MM.1S (cell line): Measurements from ENCODE around the gene MMAB.

ENCODE experiments used
- DNase-seq: peaks from one replicate; pipeline ENCODE4 v3.0.0-alpha.2; 2015
- H2AFZ ChIP-seq: fragments of 300-600 bp; sonication (generic); 2 replicates; pipeline ENCODE4 v1.6.0; 2016; ENCODE audit warnings: antibody characterized with exemption, low read length
- H3F3A ChIP-seq: fragments of 300-600 bp; sonication (generic); 2 replicates; pipeline ENCODE4 v1.6.1; 2016; ENCODE audit warnings: mild to moderate bottlenecking, antibody characterized with exemption, low read length, moderate library complexity, mixed read lengths; ENCODE audit not compliant: insufficient read depth
- H3K27ac ChIP-seq: fragments of 300-600 bp; sonication (generic); 2 replicates; pipeline ENCODE4 v1.5.1; 2016; ENCODE audit warnings: mild to moderate bottlenecking, low read length
- H3K27me3 ChIP-seq: fragments of 300-600 bp; sonication (generic); replicated peaks from 2 replicates; pipeline ENCODE4 v1.6.0; 2016; ENCODE audit warnings: low read length; ENCODE audit not compliant: insufficient read depth
- H3K36me3 ChIP-seq: fragments of 300-600 bp; sonication (generic); replicated peaks from 2 replicates; pipeline ENCODE4 v1.6.1; 2016; ENCODE audit warnings: mild to moderate bottlenecking, low read length, mixed read lengths; ENCODE audit not compliant: insufficient read depth
- H3K4me1 ChIP-seq: fragments of 300-600 bp; sonication (generic); 2 replicates; pipeline ENCODE4 v1.6.1; 2016; ENCODE audit warnings: low read length, mixed read lengths
- H3K4me2 ChIP-seq: fragments of 300-600 bp; sonication (generic); 2 replicates; pipeline ENCODE4 v1.6.0; 2016; ENCODE audit warnings: low read depth, low read length
- H3K4me3 ChIP-seq: fragments of 300-600 bp; sonication (generic); 2 replicates; pipeline ENCODE4 v1.5.1; 2016; ENCODE audit warnings: low read length, mixed read lengths
- H3K79me2 ChIP-seq: fragments of 300-600 bp; sonication (generic); 2 replicates; pipeline ENCODE4 v1.6.1; 2016; ENCODE audit warnings: mixed run types, low read length, mixed read lengths
- H3K9ac ChIP-seq: fragments of 300-600 bp; sonication (generic); 2 replicates; pipeline ENCODE4 v1.6.1; 2016; ENCODE audit warnings: low read length, mixed read lengths
- H3K9me2 ChIP-seq: fragments of 300-600 bp; sonication (generic); replicated peaks from 2 replicates; pipeline ENCODE4 v1.6.1; 2016; ENCODE audit warnings: mild to moderate bottlenecking, low read length, mixed read lengths; ENCODE audit not compliant: insufficient read depth
- H3K9me3 ChIP-seq: fragments of 300-600 bp; sonication (generic); replicated peaks from 2 replicates; pipeline ENCODE4 v1.6.1; 2016; ENCODE audit warnings: mild to moderate bottlenecking, low read length, mixed read lengths; ENCODE audit not compliant: insufficient read depth
- H4K20me1 ChIP-seq: fragments of 300-600 bp; sonication (generic); 2 replicates; pipeline ENCODE4 v1.6.1; 2016; ENCODE audit warnings: mild to moderate bottlenecking, low read length, moderate library complexity, mixed read lengths; ENCODE audit not compliant: insufficient read depth
- CTCF ChIP-seq: fragments of 300-600 bp; sonication (generic); IDR thresholded peaks from 2 replicates; pipeline ENCODE4 v1.5.1; 2016; ENCODE audit warnings: antibody characterized with exemption, low read length, mixed read lengths
- EZH2 ChIP-seq: fragments of 300-600 bp; sonication (generic); optimal IDR thresholded peaks from 2 replicates; pipeline ENCODE3; 2017; ENCODE audit warnings: low read depth, mild to moderate bottlenecking, antibody characterized with exemption, low read length, mixed read lengths
- EZH2phosphoT487 ChIP-seq: fragments of 300-600 bp; sonication (generic); IDR thresholded peaks from 2 replicates; pipeline ENCODE4 v1.6.1; 2018; ENCODE audit warnings: antibody characterized with exemption, low read length

The MMAB gene

DNA sequence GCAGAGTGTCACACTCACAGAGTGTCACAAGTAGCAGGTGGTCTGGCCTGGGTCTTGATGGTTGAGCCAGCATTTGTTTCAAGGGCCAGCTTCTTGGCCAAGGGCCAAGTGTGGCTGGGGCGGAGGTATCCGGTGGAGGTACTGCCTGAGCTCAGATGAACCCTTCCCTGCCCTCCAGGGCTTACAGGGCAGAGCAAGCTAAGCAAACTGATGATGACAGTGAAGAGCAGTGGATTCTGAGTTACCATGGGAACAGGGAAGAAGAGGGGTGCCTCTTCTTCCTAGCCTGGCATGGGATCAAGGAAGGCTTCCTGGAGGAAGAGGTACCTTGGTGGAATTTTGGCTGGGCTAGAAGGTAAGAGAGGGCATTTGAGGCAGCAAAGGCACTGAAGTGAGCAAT is 36.0 kb upstream of the MMAB start:
- H3K9me3 ChIP-seq = no peaks in the 10 kb centered on the region

GRCh38 chr12:109608793-109609192 is 35.5 kb upstream of the MMAB start:
- peaks cover 2% of the 10 kb centered on the region; the same call in 1 of the 2 replicates for H3K27me3 ChIP-seq

More for the DNA sequence above, 36.0 kb upstream of the MMAB start:
- no peak overlapping the region for H3K27ac ChIP-seq
- TF ChIP-seq EZH2phosphoT487 = no peak
- no peak for TF ChIP-seq CTCF
- no peak for TF ChIP-seq EZH2
- H3K27me3 ChIP-seq = peaks cover 4% of the 10 kb centered on the region; the same call in 1 of the 2 replicates
- no peaks in the 10 kb centered on the region for H3K79me2 ChIP-seq
- H4K20me1 ChIP-seq = no peaks in the 10 kb centered on the region
- H3K9me2 ChIP-seq = no peaks in the 10 kb centered on the region
- H3K4me1 ChIP-seq = no peaks in the 10 kb centered on the region
- no peak overlapping the region for H3K9ac ChIP-seq
- H2AFZ ChIP-seq = no peak overlapping the region
- H3K4me2 ChIP-seq = no peak overlapping the region
- no peak for DNase-seq
- no peak overlapping the region for H3K4me3 ChIP-seq
- H3K36me3 ChIP-seq = no peaks in the 10 kb centered on the region
- no peaks in the 10 kb centered on the region for H3F3A ChIP-seq

GRCh38 chr12:109608270-109608669 is 35.0 kb upstream of the MMAB start:
- H3K9me3 ChIP-seq = no peaks in the 10 kb centered on the region
- H3K27me3 ChIP-seq = no peaks in the 10 kb centered on the region
- H2AFZ ChIP-seq = no peak overlapping the region
- no peaks in the 10 kb centered on the region for H3K36me3 ChIP-seq
- no peak overlapping the region for H3K27ac ChIP-seq
- no peak overlapping the region for H3K9ac ChIP-seq
- H3K79me2 ChIP-seq = no peaks in the 10 kb centered on the region
- no peak overlapping the region for H3K4me2 ChIP-seq
- H4K20me1 ChIP-seq = no peaks in the 10 kb centered on the region
- DNase-seq = no peak
- no peaks in the 10 kb centered on the region for H3K9me2 ChIP-seq
- H3F3A ChIP-seq = no peaks in the 10 kb centered on the region
- no peak overlapping the region for H3K4me3 ChIP-seq
- no peaks in the 10 kb centered on the region for H3K4me1 ChIP-seq
- TF ChIP-seq EZH2 (no peak), EZH2phosphoT487 (no peak), CTCF (no peak)

More at GRCh38 chr12:109608793-109609192, 35.5 kb upstream of the MMAB start:
- Histone ChIP-seq H3K79me2 (no peaks in the 10 kb centered on the region), H4K20me1 (no peaks in the 10 kb centered on the region), H3K9ac (no peak overlapping the region), H2AFZ (no peak overlapping the region), H3K4me1 (no peaks in the 10 kb centered on the region), H3K4me2 (no peak overlapping the region), H3K27ac (no peak overlapping the region), H3K4me3 (no peak overlapping the region), H3K9me3 (no peaks in the 10 kb centered on the region), H3F3A (no peaks in the 10 kb centered on the region), H3K36me3 (no peaks in the 10 kb centered on the region), H3K9me2 (no peaks in the 10 kb centered on the region)
- DNase-seq = no peak
- no peak for TF ChIP-seq EZH2
- TF ChIP-seq CTCF = no peak
- no peak for TF ChIP-seq EZH2phosphoT487
